ENCODE measurements around the gene OR10P1. TPM values are rescaled to one million over a fixed set of nuclear protein-coding genes. Genes with fewer than 3 reads are reported as not detected.

The OR10P1 gene
- total and polyA plus RNA-seq, 2 of the 4 experiments (the other 2 are of a cell fraction): not detected

DNA sequence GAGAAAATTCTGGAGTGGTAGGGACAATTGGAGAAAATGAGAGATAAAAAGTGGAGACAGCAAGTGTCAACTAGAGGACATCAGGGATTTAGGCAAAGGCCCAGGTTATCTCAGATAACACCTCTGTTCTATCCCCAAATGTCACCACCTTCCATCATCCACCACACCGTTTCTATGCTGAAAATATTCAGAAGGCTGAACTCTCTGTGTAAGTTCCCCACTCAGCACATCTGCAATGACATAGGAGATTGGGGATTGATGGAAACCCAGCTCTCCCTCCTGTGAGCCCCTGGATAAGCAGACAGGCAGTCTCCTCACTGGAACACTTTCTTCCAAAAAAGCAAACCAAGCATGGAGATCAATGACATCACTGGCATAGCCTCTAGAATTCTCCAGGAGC lies 5.6 kb upstream of the OR10P1 start:
- TF ChIP-seq RFX5 (IDR thresholded peaks at IDR 0.05; ENCODE audit: low read depth, low read length) (no peak), MXI1 (IDR thresholded peaks at IDR 0.05; ENCODE audit: borderline replicate concordance, low read depth, low read length) (no peak), MAFK (IDR thresholded peaks at IDR 0.05; ENCODE audit: low read depth, low read length) (no peak)
- H2BK15ac ChIP-seq (ENCODE audit: low read depth, low read length): no peak overlapping the region
- H2BK120ac ChIP-seq (ENCODE audit: low read depth, low read length): no peak overlapping the region
- no peak overlapping the region for H3K27ac ChIP-seq (ENCODE audit: insufficient read depth, low read length)
- no peaks in the 10 kb centered on the region for H3K79me1 ChIP-seq (ENCODE audit: low read depth in 1 of 2, low read length in 2 of 2)
- H3K36me3 ChIP-seq (ENCODE audit: control insufficient read depth, insufficient read depth, low read length): no peaks in the 10 kb centered on the region
- H3K4me3 ChIP-seq (ENCODE audit: insufficient read depth, low read depth, low read length): no peak overlapping the region
- no peaks in the 10 kb centered on the region for H4K20me1 ChIP-seq (ENCODE audit: insufficient read depth, low read length)
- dilution Hi-C loops (cut with HindIII; ENCODE audit: low sequenced_read_pairs, unreplicated experiment): no loop called here
- no peak overlapping the region for H2BK5ac ChIP-seq (ENCODE audit: low read depth, low read length, poor library complexity, severe bottlenecking)
- H2AK5ac ChIP-seq (ENCODE audit: low read depth, low read length): no peak overlapping the region
- H3K56ac ChIP-seq (ENCODE audit: extremely low read depth, insufficient read depth, low read length): no peak overlapping the region
- H3K4me1 ChIP-seq (ENCODE audit: control insufficient read depth, insufficient read depth, low read length): no peaks in the 10 kb centered on the region
- WGBS, 2 experiments (ENCODE audit: extremely low coverage in 2 of 2, insufficient read length in 1 of 2): no CpG with 5 or more reads among the region's 1 CpG
- H3K27me3 ChIP-seq (ENCODE audit: control insufficient read depth, insufficient read depth, low read length): peaks cover 26% of the 10 kb centered on the region
- H2BK20ac ChIP-seq (ENCODE audit: low read depth, low read length): no peak overlapping the region
- BruUV-seq (replicated peaks): no TSS peak
- no peak overlapping the region for H3K14ac ChIP-seq (replicated peaks; ENCODE audit: low read depth, low read length)
- H3K18ac ChIP-seq (ENCODE audit: low read depth, low read length): no peak overlapping the region
- no peak overlapping the region for H3K4me2 ChIP-seq (ENCODE audit: low read depth, low read length)
- H2AK9ac ChIP-seq (replicated peaks; ENCODE audit: low read depth, low read length, poor library complexity): no peak overlapping the region
- no peak overlapping the region for H2AFZ ChIP-seq (replicated peaks; ENCODE audit: low read length, poor library complexity)
- no peaks in the 10 kb centered on the region for H3K9me3 ChIP-seq (ENCODE audit: control insufficient read depth, insufficient read depth, low read length)
- no peak overlapping the region for H4K5ac ChIP-seq (ENCODE audit: low read depth, low read length)
- H3K23ac ChIP-seq (ENCODE audit: low read depth, low read length): no peak overlapping the region
- DNase-seq (no peak), ATAC-seq (ENCODE audit: low read depth) (no peak)
- H4K8ac ChIP-seq (ENCODE audit: low read depth in 2 of 2, low read length in 2 of 2): no peak overlapping the region
- H3K9me1 ChIP-seq (ENCODE audit: insufficient read depth, low read length): no peaks in the 10 kb centered on the region
- POLR2A ChIA-PET (ENCODE audit: unreplicated experiment): no interaction called here
- intact Hi-C loops (cut with micrococcal nuclease): no loop called here
- H3K4ac ChIP-seq (ENCODE audit: low read depth, low read length): no peak overlapping the region
- no peak overlapping the region for H4K91ac ChIP-seq (ENCODE audit: insufficient read depth, low read depth, low read length)
- CTCF ChIA-PET: no interaction called here
- H3K9ac ChIP-seq (ENCODE audit: low read depth, low read length): no peak overlapping the region
- in situ Hi-C loops (cut with MboI; ENCODE audit: low sequenced_read_pairs): no loop called here
